Upper lobe of left lung (tissue), 4 donors: Measurements from ENCODE around the gene SLC25A24.

Experiments used
- POLR2A ChIP-seq, 4 donors: fragments of 450-650 bp; IDR thresholded peaks; one replicate each; pipeline ENCODE4 v1.5.1; 2016 to 2017; ENCODE audit warnings: antibody characterized with exemption in 4 of 4, mild to moderate bottlenecking in 2 of 4
- TF ChIP-seq, protein P1 (sequence below), 6 experiments: fragments of 450-650 bp in 4 of 6; fragments of 200-600 bp in 2 of 6; sonication (generic) in 2 of 6; IDR thresholded peaks; one replicate each; pipeline ENCODE4 v1.5.1; 2016 to 2019; ENCODE audit warnings: antibody characterized with exemption in 6 of 6

- TF ChIP-seq POLR2A (IDR thresholded peaks at IDR 0.05): no peak
- TF ChIP-seq, protein P1, sequence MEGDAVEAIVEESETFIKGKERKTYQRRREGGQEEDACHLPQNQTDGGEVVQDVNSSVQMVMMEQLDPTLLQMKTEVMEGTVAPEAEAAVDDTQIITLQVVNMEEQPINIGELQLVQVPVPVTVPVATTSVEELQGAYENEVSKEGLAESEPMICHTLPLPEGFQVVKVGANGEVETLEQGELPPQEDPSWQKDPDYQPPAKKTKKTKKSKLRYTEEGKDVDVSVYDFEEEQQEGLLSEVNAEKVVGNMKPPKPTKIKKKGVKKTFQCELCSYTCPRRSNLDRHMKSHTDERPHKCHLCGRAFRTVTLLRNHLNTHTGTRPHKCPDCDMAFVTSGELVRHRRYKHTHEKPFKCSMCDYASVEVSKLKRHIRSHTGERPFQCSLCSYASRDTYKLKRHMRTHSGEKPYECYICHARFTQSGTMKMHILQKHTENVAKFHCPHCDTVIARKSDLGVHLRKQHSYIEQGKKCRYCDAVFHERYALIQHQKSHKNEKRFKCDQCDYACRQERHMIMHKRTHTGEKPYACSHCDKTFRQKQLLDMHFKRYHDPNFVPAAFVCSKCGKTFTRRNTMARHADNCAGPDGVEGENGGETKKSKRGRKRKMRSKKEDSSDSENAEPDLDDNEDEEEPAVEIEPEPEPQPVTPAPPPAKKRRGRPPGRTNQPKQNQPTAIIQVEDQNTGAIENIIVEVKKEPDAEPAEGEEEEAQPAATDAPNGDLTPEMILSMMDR (IDR thresholded peaks at IDR 0.05): no peak
These were observed 57.3 kb downstream of the SLC25A24 start for GRCh38 chr1:108142773-108143394.
